NCI-H446 treated with DMSO at 0.1 percent for 48 hours (cell line): ENCODE data around the gene SEMA4C.

Experiments used
- DNase-seq: peaks from one replicate; lab custom pipeline; 2025; lab: John Stamatoyannopoulos, UW

The SEMA4C gene

GRCh38 chr2:96842600-96842999, 27.3 kb downstream of the SEMA4C start:
- DNase-seq: no peak

GRCh38 chr2:96841701-96842495, 28.0 kb downstream of the SEMA4C start:
- no peak for DNase-seq

GRCh38 chr2:96839875-96840850, 29.7 kb downstream of the SEMA4C start:
- DNase-seq: no peak

GRCh38 chr2:96839293-96839874, 30.5 kb downstream of the SEMA4C start:
- DNase-seq: no peak

GRCh38 chr2:96838345-96839292, 31.3 kb downstream of the SEMA4C start:
- no peak for DNase-seq

GRCh38 chr2:96837575-96837974, 32.3 kb downstream of the SEMA4C start:
- no peak for DNase-seq

- DNase-seq: no peak
Observed at GRCh38 chr2:96835830-96836229, 34.0 kb downstream of the SEMA4C start.

- DNase-seq: no peak
Observed at GRCh38 chr2:96832754-96833507, 36.9 kb downstream of the SEMA4C start.

- no peak for DNase-seq
Observed at GRCh38 chr2:96832408-96832753, 37.5 kb downstream of the SEMA4C start.

- DNase-seq: no peak
Observed at GRCh38 chr2:96831679-96832078, 38.2 kb downstream of the SEMA4C start.

- DNase-seq: no peak
Observed at GRCh38 chr2:96830044-96830562, 39.8 kb downstream of the SEMA4C start.

GRCh38 chr2:96828874-96829273, 41.0 kb downstream of the SEMA4C start:
- no peak for DNase-seq

- DNase-seq: no peak
Observed at GRCh38 chr2:96828436-96828835, 41.4 kb downstream of the SEMA4C start.

GRCh38 chr2:96826546-96827278, 43.2 kb downstream of the SEMA4C start:
- DNase-seq: no peak

- DNase-seq: no peak
Observed at GRCh38 chr2:96825057-96825456, 44.8 kb downstream of the SEMA4C start.

- DNase-seq: no peak
Observed at GRCh38 chr2:96824079-96824870, 45.6 kb downstream of the SEMA4C start.

GRCh38 chr2:96823198-96823597, 46.7 kb downstream of the SEMA4C start:
- no peak for DNase-seq

GRCh38 chr2:96822786-96823185, 47.1 kb downstream of the SEMA4C start:
- no peak for DNase-seq

GRCh38 chr2:96821113-96821675, 48.7 kb downstream of the SEMA4C start:
- no peak for DNase-seq
